ENCODE results near the gene UBE3D.

DNA sequence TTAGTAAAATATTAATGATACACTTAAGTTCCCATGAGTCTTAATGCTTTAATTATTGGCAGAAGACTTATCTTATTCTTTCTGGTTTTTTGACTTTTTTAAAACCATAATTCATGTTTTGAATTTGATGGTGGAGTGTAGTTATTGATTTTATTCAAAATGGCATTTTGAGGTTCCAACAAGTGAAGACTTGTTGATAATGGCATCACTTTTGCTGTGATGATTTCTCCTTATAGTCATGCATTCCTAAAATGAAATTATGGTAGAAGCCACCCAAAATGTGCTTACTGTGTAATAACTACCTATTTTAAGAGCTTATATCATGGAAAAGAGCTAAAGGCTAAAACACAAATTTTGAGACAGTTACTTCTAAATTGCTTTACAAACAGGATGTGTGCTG is 4.0 kb upstream of the UBE3D start:
- TF ChIP-seq CTCF (IDR thresholded peaks at IDR 0.05) (no peak), POLR2AphosphoS5 (IDR thresholded peaks at IDR 0.05; ENCODE audit: low read depth, low read length) (no peak), TCF7L2 (IDR thresholded peaks at IDR 0.05; ENCODE audit: low read depth, low read length) (no peak)
